ENCODE results near the gene MIER3. TPM values are rescaled to one million over a fixed set of nuclear protein-coding genes. Genes with fewer than 3 reads are reported as not detected.

MIER3 gene
- total and polyA plus RNA-seq, 2 experiments from 2014 or later: 5.3 to 20.0 TPM

DNA sequence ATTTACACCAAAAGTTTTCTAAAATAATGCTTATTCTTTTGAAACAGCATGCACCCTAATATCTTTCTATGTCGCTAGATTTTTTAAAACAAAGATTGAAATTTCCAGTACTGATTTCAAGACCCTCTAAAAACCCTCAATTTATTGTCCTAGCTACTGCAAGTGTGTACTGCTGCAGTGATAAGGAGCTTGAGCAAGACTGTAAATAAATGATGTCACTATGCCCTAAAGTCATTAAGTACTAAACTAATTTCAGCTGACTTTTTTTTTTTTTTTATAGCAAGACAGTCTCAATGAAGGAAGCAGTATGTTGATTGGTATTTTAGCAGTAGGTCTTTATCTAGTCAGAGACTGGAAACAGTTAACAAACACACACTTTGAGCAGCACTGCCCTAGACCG, 12.2 kb upstream of the MIER3 start:
- Histone ChIP-seq H3F3A (ENCODE audit: insufficient read depth) (no peaks in the 10 kb centered on the region), H3K9me2 (ENCODE audit: insufficient read depth) (no peaks in the 10 kb centered on the region), H3K9ac (no peak overlapping the region), H3K9me3 (ENCODE audit: low read depth) (no peaks in the 10 kb centered on the region), H3K4me1 (ENCODE audit: insufficient read depth) (no peaks in the 10 kb centered on the region), H3K4me3 (no peak overlapping the region), H3K4me2 (ENCODE audit: unreplicated experiment) (no peak overlapping the region), H3K79me2 (ENCODE audit: insufficient read depth) (no peaks in the 10 kb centered on the region), H4K20me1 (ENCODE audit: insufficient read depth) (no peaks in the 10 kb centered on the region), H2AFZ (no peak overlapping the region), H3K27me3 (replicated peaks; ENCODE audit: insufficient read depth) (peaks cover 46% of the 10 kb centered on the region), H3K36me3 (ENCODE audit: low read depth) (no peaks in the 10 kb centered on the region), H3K27ac (no peak overlapping the region)
- 34 to 35% methylated on average over 2 of the region's 2 CpGs for WGBS, 2 experiments (ENCODE audit: low coverage in 1 of 2, low lambda C conversion rate in 2 of 2, missing lambda C conversion rate in 2 of 2)
- DNase-seq: no peak
- no peak for TF ChIP-seq EZH2phosphoT487 (IDR thresholded peaks at IDR 0.05; ENCODE audit: insufficient read depth, low read depth)
- TF ChIP-seq EZH2 (IDR thresholded peaks at IDR 0.05; ENCODE audit: insufficient read depth, poor library complexity, severe bottlenecking): no peak
- in situ Hi-C loops (cut with MboI): no loop called here

DNA sequence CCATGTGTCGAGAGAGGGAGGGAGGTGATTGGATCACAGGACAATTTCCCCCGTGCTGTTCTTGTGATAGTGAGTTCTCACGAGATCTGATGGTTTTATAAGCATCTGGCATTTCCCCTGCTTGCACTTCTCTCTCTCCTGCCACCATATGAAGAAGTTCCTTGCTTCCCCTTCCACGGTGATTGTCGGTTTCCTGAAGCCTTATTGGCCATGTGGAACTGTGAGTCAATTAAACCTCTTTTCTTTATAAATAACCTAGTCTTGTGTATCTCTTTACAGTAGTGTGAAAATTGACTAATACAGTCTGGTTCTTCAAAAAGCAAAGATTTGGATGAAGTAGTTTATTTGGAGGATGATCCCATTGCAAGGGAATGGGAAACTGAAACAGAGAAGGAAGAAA, 11.3 kb upstream of the MIER3 start:
- no peaks in the 10 kb centered on the region for H3K36me3 ChIP-seq (ENCODE audit: low read depth)
- peaks cover 56% of the 10 kb centered on the region for H3K27me3 ChIP-seq (replicated peaks; ENCODE audit: insufficient read depth)
- no peaks in the 10 kb centered on the region for H3K79me2 ChIP-seq (ENCODE audit: insufficient read depth)
- H3K9ac ChIP-seq: no peak overlapping the region
- H3K27ac ChIP-seq: no peak overlapping the region
- in situ Hi-C loops (cut with MboI): no loop called here
- H3K9me2 ChIP-seq (ENCODE audit: insufficient read depth): no peaks in the 10 kb centered on the region
- DNase-seq: no peak
- H3K4me1 ChIP-seq (ENCODE audit: insufficient read depth): no peaks in the 10 kb centered on the region
- no peaks in the 10 kb centered on the region for H4K20me1 ChIP-seq (ENCODE audit: insufficient read depth)
- 13 to 15% methylated on average over 5 of the region's 5 CpGs for WGBS, 2 experiments (ENCODE audit: low coverage in 1 of 2, low lambda C conversion rate in 2 of 2, missing lambda C conversion rate in 2 of 2)
- TF ChIP-seq EZH2phosphoT487 (IDR thresholded peaks at IDR 0.05; ENCODE audit: insufficient read depth, low read depth) (no peak), EZH2 (IDR thresholded peaks at IDR 0.05; ENCODE audit: insufficient read depth, poor library complexity, severe bottlenecking) (no peak)
- no peaks in the 10 kb centered on the region for H3K9me3 ChIP-seq (ENCODE audit: low read depth)
- no peak overlapping the region for H3K4me2 ChIP-seq (ENCODE audit: unreplicated experiment)
- H3F3A ChIP-seq (ENCODE audit: insufficient read depth): no peaks in the 10 kb centered on the region
- H3K4me3 ChIP-seq: no peak overlapping the region
- no peak overlapping the region for H2AFZ ChIP-seq

DNA sequence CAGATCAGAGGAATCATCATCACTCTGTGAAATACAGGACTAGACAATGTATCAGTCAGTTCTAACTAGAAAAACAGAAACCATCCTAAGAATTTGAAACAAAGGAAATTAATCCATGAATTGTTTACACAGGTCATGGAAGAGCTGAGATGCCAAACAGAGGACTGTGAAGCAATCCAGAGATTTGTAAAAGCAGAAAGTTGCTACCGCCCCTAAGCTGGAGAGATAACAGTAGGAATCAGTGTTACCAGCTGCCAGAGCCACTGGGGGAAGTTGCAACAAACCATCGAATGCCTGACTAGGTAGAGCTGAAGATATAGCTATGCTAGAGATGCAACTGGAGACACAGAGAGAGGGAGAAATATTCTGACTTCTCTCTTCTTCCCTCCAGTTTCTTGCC, 10.4 kb upstream of the MIER3 start:
- in situ Hi-C loops (cut with MboI): no loop called here
- Histone ChIP-seq H4K20me1 (ENCODE audit: insufficient read depth) (no peaks in the 10 kb centered on the region), H3K4me2 (ENCODE audit: unreplicated experiment) (no peak overlapping the region), H3K27me3 (replicated peaks; ENCODE audit: insufficient read depth) (peaks cover 65% of the 10 kb centered on the region), H3K9ac (no peak overlapping the region), H3K36me3 (ENCODE audit: low read depth) (no peaks in the 10 kb centered on the region), H3K4me3 (no peak overlapping the region), H3K27ac (no peak overlapping the region), H3F3A (ENCODE audit: insufficient read depth) (no peaks in the 10 kb centered on the region), H2AFZ (no peak overlapping the region), H3K9me3 (ENCODE audit: low read depth) (no peaks in the 10 kb centered on the region), H3K9me2 (ENCODE audit: insufficient read depth) (no peaks in the 10 kb centered on the region), H3K4me1 (ENCODE audit: insufficient read depth) (no peaks in the 10 kb centered on the region), H3K79me2 (ENCODE audit: insufficient read depth) (no peaks in the 10 kb centered on the region)
- TF ChIP-seq EZH2phosphoT487 (IDR thresholded peaks at IDR 0.05; ENCODE audit: insufficient read depth, low read depth): no peak
- DNase-seq: no peak
- WGBS, 2 experiments (ENCODE audit: low coverage in 1 of 2, low lambda C conversion rate in 2 of 2, missing lambda C conversion rate in 2 of 2): 44 to 50% methylated on average over 2 of the region's 2 CpGs

DNA sequence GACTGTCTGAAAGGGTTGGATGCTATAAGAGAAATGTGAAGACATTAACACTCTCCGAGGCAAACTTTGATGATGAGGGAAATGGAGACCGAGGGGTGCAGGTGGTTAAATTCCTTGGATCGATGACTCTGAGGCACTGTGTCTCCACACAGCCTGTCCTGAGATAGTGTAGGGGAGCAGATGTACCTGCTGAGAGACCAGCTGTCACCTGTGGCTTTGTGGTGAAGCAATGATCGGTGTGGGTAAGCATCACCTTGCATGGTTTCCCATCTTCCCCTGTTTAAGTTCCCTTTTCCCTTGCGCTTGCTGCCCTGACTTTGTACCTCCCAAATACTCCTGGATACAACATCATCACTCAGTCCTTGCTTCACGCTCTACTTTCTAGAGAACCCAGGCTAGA, 9.8 kb upstream of the MIER3 start:
- Histone ChIP-seq H3K27me3 (replicated peaks; ENCODE audit: insufficient read depth) (peaks cover 68% of the 10 kb centered on the region), H4K20me1 (ENCODE audit: insufficient read depth) (no peaks in the 10 kb centered on the region), H2AFZ (no peak overlapping the region), H3K27ac (no peak overlapping the region), H3F3A (ENCODE audit: insufficient read depth) (no peaks in the 10 kb centered on the region), H3K4me3 (no peak overlapping the region), H3K79me2 (ENCODE audit: insufficient read depth) (no peaks in the 10 kb centered on the region), H3K36me3 (ENCODE audit: low read depth) (no peaks in the 10 kb centered on the region), H3K4me1 (ENCODE audit: insufficient read depth) (no peaks in the 10 kb centered on the region), H3K9me2 (ENCODE audit: insufficient read depth) (no peaks in the 10 kb centered on the region), H3K9ac (no peak overlapping the region), H3K9me3 (ENCODE audit: low read depth) (no peaks in the 10 kb centered on the region), H3K4me2 (ENCODE audit: unreplicated experiment) (no peak overlapping the region)
- DNase-seq: no peak
- TF ChIP-seq EZH2 (IDR thresholded peaks at IDR 0.05; ENCODE audit: insufficient read depth, poor library complexity, severe bottlenecking) (no peak), EZH2phosphoT487 (IDR thresholded peaks at IDR 0.05; ENCODE audit: insufficient read depth, low read depth) (no peak)
- 67 to 74% methylated on average over 6 of the region's 6 CpGs for WGBS, 2 experiments (ENCODE audit: low coverage in 1 of 2, low lambda C conversion rate in 2 of 2, missing lambda C conversion rate in 2 of 2)
- in situ Hi-C loops (cut with MboI): no loop called here

DNA sequence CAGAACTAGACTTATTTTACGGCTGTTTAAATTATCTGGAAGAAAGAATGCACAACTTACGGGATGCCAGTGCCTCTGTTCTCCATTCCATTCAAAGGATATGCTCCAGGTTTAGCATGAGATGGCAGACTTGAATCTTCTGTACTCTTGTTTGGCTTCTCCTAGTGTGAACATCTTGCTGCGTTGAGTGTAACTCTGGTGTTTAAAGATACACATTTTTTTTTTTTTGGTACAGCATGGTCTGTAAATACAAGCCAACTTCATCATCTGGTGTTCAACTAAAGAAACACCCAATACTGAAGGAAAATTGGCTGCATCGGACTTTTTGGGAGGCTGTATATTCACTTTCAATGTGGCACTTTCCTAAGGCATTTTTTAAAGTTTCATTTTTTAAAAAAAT, 7.4 kb upstream of the MIER3 start:
- no peaks in the 10 kb centered on the region for H3K9me3 ChIP-seq (ENCODE audit: low read depth)
- no peaks in the 10 kb centered on the region for H3K4me1 ChIP-seq (ENCODE audit: insufficient read depth)
- in situ Hi-C loops (cut with MboI): no loop called here
- no peak for DNase-seq
- H4K20me1 ChIP-seq (ENCODE audit: insufficient read depth): no peaks in the 10 kb centered on the region
- H3K27me3 ChIP-seq (replicated peaks; ENCODE audit: insufficient read depth): peaks cover 80% of the 10 kb centered on the region
- 27 to 31% methylated on average over 4 of the region's 4 CpGs for WGBS, 2 experiments (ENCODE audit: low coverage in 1 of 2, low lambda C conversion rate in 2 of 2, missing lambda C conversion rate in 2 of 2)
- H3K27ac ChIP-seq: no peak overlapping the region
- H3K9me2 ChIP-seq (ENCODE audit: insufficient read depth): no peaks in the 10 kb centered on the region
- no peak overlapping the region for H2AFZ ChIP-seq
- no peaks in the 10 kb centered on the region for H3K79me2 ChIP-seq (ENCODE audit: insufficient read depth)
- H3K9ac ChIP-seq: no peak overlapping the region
- no peak for TF ChIP-seq EZH2phosphoT487 (IDR thresholded peaks at IDR 0.05; ENCODE audit: insufficient read depth, low read depth)
- H3K4me3 ChIP-seq: no peak overlapping the region
- H3F3A ChIP-seq (ENCODE audit: insufficient read depth): no peaks in the 10 kb centered on the region
- no peak overlapping the region for H3K4me2 ChIP-seq (ENCODE audit: unreplicated experiment)
- H3K36me3 ChIP-seq (ENCODE audit: low read depth): no peaks in the 10 kb centered on the region
